Subcutaneous abdominal adipose tissue (tissue), 5 donors: ENCODE measurements around the gene OR5H2.

Source experiments
- H3K27ac ChIP-seq: one replicate; pipeline ENCODE4 v1.7.0; 2013; ENCODE audit warnings: low read depth, mild to moderate bottlenecking, inconsistent platforms, low read length, moderate library complexity
- H3K27me3 ChIP-seq, 5 donors: one replicate each; pipeline ENCODE4 v1.7.0; 2013; ENCODE audit warnings: low read length in 5 of 5, inconsistent platforms in 1 of 5; ENCODE audit not compliant: control insufficient read depth in 5 of 5, insufficient read depth in 4 of 5
- H3K36me3 ChIP-seq, 5 donors: one replicate each; pipeline ENCODE4 v1.7.0; 2013; ENCODE audit warnings: low read length in 5 of 5; ENCODE audit not compliant: control insufficient read depth in 5 of 5, insufficient read depth in 5 of 5
- H3K4me1 ChIP-seq, 5 donors: one replicate each; pipeline ENCODE4 v1.7.0; 2013; ENCODE audit warnings: low read length in 5 of 5, mild to moderate bottlenecking in 3 of 5, moderate library complexity in 1 of 5; ENCODE audit not compliant: control insufficient read depth in 5 of 5, insufficient read depth in 5 of 5
- H3K4me3 ChIP-seq, 5 donors: one replicate each; pipeline ENCODE4 v1.7.0; 2013; ENCODE audit warnings: low read length in 5 of 5, low read depth in 1 of 5
- H3K9ac ChIP-seq, 5 donors: one replicate each; pipeline ENCODE4 v1.7.0; 2013; ENCODE audit warnings: low read length in 5 of 5, mild to moderate bottlenecking in 4 of 5, moderate library complexity in 3 of 5
- H3K9me3 ChIP-seq, 5 donors: one replicate each; pipeline ENCODE4 v1.7.0; 2013; ENCODE audit warnings: low read length in 5 of 5; ENCODE audit not compliant: control insufficient read depth in 5 of 5
- donor health status: healthy.
- donor health status: healthy.
- donor health status: healthy.
- donor health status: healthy.
- donor health status: healthy.

OR5H2 gene

DNA sequence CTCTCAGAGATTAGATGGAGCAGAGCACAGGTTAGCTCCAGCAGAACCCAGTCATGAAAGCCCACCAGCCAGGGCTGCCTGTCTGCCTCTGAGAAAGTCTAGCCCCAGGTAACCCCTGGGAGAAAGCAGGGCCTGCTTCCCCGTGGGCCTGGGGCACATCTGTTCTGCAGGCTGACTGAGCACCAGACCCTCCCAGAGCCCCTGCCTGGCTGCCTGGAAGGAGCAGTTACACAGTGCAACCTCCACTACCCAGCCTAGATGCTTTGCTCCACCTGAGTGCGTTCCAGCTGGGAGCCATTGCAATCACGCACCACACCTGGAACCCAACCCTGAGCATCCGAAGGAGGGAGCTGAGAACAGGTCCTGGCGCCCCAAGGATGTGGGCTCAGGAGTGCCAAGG, 46.6 kb downstream of the OR5H2 start:
- Histone ChIP-seq H3K4me3 (no peak overlapping the region), H3K9me3 (no peaks in the 10 kb centered on the region), H3K27me3 (peaks cover 0 to 6% (median 0%) of the 10 kb centered on the region in 5 donors), H3K4me1 (no peaks in the 10 kb centered on the region), H3K27ac (no peak overlapping the region), H3K36me3 (no peaks in the 10 kb centered on the region), H3K9ac (no peak overlapping the region)

DNA sequence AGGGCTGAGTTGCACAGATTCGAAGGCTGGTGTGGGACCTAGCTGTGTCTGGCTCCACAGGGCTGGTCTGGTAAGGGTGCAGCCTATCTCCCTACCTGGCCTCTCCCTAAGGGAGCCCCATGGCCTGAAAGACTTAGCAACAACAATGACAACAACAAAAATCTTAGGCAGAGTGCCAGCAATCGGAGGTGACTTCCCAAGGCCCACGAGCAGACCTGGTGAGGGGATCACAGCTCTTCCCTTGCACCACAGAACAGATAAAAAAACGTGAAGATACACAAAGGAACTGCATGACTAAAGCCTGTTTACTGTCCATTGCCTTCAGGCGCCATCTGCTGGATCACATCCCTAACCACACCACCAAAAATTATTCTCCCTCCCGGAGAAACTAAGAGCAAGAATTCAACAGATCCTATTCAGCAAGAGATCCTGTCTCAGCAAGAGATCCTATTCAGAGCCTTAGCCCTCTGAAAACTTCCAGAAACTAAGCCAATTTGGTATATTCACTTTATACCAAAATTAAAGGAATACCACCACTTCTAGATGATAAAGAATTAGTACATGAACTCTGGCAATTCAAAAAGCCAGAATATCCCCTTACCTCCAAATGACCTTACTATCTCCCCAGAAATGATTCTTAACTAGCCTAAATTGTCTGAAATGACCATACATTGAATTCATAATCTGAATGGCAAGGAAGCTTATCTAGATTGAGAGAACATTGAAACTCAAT, 47.3 kb downstream of the OR5H2 start:
- H3K9ac ChIP-seq = no peak overlapping the region
- no peak overlapping the region for H3K4me3 ChIP-seq
- H3K9me3 ChIP-seq = no peaks in the 10 kb centered on the region
- H3K36me3 ChIP-seq = no peaks in the 10 kb centered on the region
- no peak overlapping the region for H3K27ac ChIP-seq
- peaks cover 0 to 6% (median 0%) of the 10 kb centered on the region in 5 donors for H3K27me3 ChIP-seq
- H3K4me1 ChIP-seq = no peaks in the 10 kb centered on the region

DNA sequence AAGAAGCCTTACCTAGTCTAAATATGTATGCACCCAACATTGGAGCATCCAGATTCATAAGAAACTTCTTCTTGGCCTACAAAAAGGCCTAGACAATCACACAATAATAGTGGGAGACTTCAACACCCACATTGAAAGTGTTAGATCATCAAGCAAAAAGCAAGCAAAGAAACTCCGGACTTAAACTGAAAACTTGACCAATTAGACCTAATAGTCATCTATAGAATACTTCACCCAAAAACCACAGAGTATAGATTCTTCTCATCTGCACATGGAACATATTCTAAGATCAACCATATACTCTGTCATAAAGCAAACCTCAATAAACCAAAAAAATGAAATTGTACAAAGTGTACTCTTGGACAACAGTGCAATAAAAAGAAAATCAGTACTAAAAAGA, 49.0 kb downstream of the OR5H2 start:
- Histone ChIP-seq H3K4me1 (no peaks in the 10 kb centered on the region), H3K9me3 (no peaks in the 10 kb centered on the region), H3K27me3 (peaks cover 0 to 6% (median 0%) of the 10 kb centered on the region in 5 donors), H3K36me3 (no peaks in the 10 kb centered on the region), H3K9ac (no peak overlapping the region), H3K27ac (no peak overlapping the region), H3K4me3 (no peak overlapping the region)
